Measurements from ENCODE around the gene IL37. TPM values are rescaled to one million over a fixed set of nuclear protein-coding genes. Genes with fewer than 3 reads are reported as not detected.

IL37 gene
- total RNA-seq, 1 experiment from 2014 or later, result not detected

- no CpG with 5 or more reads among the region's 7 CpGs for WGBS (ENCODE audit: extremely low coverage, insufficient read length, low lambda C conversion rate)
- H3K4me2 ChIP-seq (ENCODE audit: insufficient read depth, insufficient read length, low read length), result no peak overlapping the region
These were observed 30.3 kb upstream of the IL37 start for GRCh38 chr2:112880696-112881095.

More at GRCh38 chr2:112880696-112881095, 30.3 kb upstream of the IL37 start:
- Histone ChIP-seq H4K20me1 (ENCODE audit: control insufficient read depth, insufficient read depth, insufficient read length) (no peaks in the 10 kb centered on the region), H2AK5ac (ENCODE audit: insufficient read length, low read length) (no peak overlapping the region), H3K27me3 (ENCODE audit: insufficient read depth, low read length) (no peaks in the 10 kb centered on the region), H3K4me1 (ENCODE audit: insufficient read depth, low read length) (no peaks in the 10 kb centered on the region; the same call in none of the 2 replicates), H3K4ac (ENCODE audit: low read depth, low read length) (no peak overlapping the region), H3T11ph (ENCODE audit: low read length) (no peak overlapping the region), H4K91ac (ENCODE audit: insufficient read length, low read depth, low read length) (no peak overlapping the region), H3K9ac (ENCODE audit: extremely low read depth, insufficient read length, low read length) (no peak overlapping the region), H2BK5ac (ENCODE audit: insufficient read length, low read length) (no peak overlapping the region), H4K8ac (replicated peaks; ENCODE audit: insufficient read length, low read depth, low read length) (no peak overlapping the region), H3K27ac (ENCODE audit: insufficient read length, low read depth, low read length) (no peak overlapping the region), H2AFZ (ENCODE audit: low read length) (no peak overlapping the region), H2BK12ac (ENCODE audit: insufficient read length, low read depth, low read length) (no peak overlapping the region), H3K9me3 (ENCODE audit: control insufficient read depth, low read depth, low read length) (no peaks in the 10 kb centered on the region), H3K23ac (ENCODE audit: insufficient read length, low read depth, low read length) (no peak overlapping the region), H2BK120ac (ENCODE audit: low read depth, low read length, poor library complexity, severe bottlenecking) (no peak overlapping the region), H4K5ac (ENCODE audit: insufficient read length, low read depth, low read length) (no peak overlapping the region), H3K23me2 (ENCODE audit: insufficient read length, low read depth, low read length, poor library complexity, severe bottlenecking) (no peaks in the 10 kb centered on the region), H2BK15ac (ENCODE audit: low read depth, low read length) (no peak overlapping the region), H3K79me2 (ENCODE audit: insufficient read depth, low read length) (no peaks in the 10 kb centered on the region), H3K18ac (ENCODE audit: insufficient read length, low read depth, low read length) (no peak overlapping the region), H3K79me1 (ENCODE audit: insufficient read depth, low read depth, low read length, poor library complexity, severe bottlenecking) (no peaks in the 10 kb centered on the region), H2BK20ac (ENCODE audit: low read depth, low read length, poor library complexity, severe bottlenecking) (no peak overlapping the region), H3K56ac (ENCODE audit: insufficient read length, low read depth, low read length) (no peak overlapping the region), H3K14ac (ENCODE audit: insufficient read depth, low read length) (0 out of 2 replicates have a peak overlapping the region, but pooled peaks have one; percentile 4)
- Mint-ChIP-seq H3K4me1 (peaks cover 13 to 15% of the 10 kb centered on the region in 2 experiments), H3K36me3 (ENCODE audit: insufficient read depth in 1 of 3, low read depth in 3 of 3) (no peaks in the 10 kb centered on the region), H3K27ac (no peak overlapping the region), H3K4me3 (no peak overlapping the region), H3K9me3 (no peaks in the 10 kb centered on the region), H3K27me3 (ENCODE audit: low read depth) (peaks cover 3% of the 10 kb centered on the region)
- TF ChIP-seq CTCF (conservative IDR thresholded peaks at IDR 0.05), result no peak
- DNase-seq, result no peak

Data from H9 (cell line).